Activated T-cell treated with anti-CD3 and anti-CD28 coated beads for 24 hours (primary cell): ENCODE results near the gene PGGHG.

Source experiments
- DNase-seq: peaks from one replicate; pipeline ENCODE4 v3.0.0-alpha.2; 2020; ENCODE audit warnings: low read depth

PGGHG gene

DNA sequence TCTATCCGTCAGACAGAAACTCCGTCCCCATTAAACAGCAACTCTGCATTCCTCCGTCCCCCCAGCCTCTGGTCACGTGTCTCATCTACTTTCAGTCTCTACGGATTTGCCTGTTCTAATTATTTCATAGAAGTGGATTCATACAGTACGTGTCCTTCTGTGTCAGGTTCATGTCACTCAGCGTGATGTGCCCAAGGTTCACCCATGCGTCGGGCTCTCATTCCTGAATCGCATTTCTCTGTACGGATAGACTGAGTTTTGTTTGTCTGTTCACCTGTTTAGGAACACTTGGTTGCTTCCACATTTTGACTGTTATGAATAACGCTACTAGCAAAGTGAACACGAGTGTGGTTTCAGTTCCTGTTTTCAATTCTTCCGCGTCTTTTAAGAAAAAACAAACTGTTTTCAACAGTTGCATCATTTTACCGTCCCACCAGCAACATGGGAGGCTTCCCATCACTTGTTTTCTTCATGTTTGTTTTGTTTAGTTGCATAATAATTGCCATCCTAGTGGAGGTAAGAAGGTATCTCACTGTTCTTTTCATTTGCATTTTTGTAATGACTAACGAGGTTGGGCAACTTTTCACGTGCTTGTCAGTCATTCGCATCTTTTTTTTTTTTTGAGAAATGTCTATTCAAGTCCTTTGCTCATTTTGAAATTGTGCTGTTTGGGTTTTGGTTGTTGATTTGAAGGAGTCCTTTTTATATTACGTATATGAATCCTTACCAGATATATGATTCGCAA is 19.6 kb upstream of the PGGHG start:
- DNase-seq, result no peak

DNA sequence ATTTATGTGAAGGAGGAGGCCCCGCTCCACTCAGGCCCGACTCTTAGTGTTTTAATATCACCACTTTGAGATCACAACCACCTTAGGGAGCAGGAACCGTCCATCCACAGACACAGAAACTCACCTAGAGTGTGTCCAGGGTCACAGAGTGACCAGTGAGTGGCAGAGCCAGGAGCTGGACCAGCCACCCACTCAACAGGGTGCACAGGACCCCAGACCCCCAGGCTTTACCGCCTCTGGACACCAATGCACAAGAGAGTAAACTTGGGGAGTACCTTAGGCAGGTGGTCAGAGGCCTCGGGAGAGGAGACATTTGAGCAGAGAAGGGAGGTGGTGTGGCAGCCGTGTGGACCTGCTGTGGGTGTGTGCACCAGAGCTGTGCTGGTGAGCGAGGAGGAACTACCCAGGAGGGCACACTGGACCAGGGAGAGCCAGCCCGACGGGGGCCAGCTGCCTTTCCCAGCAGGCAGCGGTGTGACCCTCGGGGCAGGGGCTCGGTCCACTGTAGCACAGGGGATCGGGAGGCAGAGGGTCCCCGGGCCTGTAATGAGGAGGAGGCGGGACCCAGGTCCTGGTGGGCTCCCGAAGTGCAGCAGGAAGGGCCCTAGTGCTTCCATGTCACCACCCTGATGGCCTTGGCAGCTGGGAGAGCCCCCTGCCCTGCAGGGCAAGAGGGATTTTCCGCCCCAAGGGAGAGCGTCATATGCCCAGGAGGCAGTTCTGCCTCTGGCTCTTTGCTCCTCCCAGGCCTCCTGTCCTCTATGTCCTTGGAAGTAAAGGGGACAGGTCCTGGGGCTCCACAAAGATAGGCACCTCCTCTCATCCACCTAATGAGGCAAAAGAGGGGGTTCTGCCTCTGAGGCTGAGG is 18.2 kb upstream of the PGGHG start:
- DNase-seq, result no peak

DNA sequence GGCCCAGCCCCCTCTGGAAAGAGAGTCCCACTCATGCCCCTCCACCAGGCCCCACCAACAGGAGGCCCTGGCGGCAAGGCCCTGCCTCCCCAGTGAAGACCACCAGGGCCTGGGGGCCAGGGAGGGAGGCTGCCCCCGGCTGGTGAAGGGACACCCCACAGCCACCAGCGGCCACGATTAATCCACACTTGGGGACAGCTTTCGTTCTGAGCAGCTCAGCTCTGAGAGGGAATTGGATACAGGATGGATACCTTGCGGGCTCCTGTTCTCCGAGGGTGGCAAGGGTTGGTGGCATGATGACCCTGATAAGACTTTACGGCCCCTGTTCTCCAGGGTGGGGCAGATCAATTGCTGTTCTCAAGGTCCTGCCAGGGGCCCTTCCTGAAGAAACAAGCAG is 17.6 kb upstream of the PGGHG start:
- DNase-seq, result no peak

DNA sequence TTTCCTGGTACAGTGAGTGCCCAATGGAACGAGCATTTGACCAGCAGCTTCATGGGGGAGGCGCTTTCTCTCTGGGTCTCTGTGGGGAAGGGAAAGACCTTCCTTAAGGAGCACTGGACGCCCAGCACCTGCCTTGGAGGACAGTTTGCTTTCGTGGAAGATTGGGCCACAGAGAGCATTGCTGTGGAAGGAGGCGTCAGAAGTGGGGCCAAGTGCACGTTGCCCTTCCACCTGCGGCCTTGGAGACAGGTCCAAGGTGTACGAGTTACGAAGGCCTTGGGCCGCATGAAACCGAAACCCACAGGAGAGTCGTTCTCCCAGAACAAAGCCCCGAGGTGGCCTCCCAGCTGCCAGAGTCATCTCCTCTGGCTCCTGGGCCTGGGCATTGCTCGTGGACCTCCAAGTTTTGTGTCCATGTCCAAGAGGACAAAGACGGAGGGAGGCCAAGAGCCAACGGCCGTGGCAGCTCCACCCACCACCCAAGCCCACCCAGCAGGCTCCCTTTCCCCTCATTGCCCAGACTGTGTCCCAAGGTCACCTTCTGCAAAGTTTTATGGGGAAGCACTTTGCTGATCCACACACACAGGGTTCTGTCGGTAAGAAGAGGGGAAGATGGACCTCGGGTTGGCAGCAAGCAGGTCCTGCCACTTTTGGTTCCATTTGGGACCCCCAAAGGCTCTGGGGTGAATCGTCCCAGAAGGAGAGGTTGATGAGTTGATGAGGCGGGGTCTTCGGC is 16.6 kb upstream of the PGGHG start:
- no peak for DNase-seq

DNA sequence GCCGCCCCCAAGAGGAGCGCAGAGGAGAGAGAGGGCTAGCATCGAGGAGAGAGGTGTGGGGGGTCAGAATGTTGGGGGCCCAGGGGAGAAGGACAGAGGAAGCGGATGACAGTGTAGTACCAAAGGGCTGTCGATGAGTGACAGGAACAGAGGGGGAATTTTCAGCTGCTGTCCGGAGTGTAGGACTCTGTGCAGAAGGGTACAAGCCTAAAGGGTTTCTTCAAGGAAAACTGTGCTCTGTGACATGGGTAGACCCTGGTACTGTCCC is 16.1 kb upstream of the PGGHG start:
- no peak for DNase-seq

DNA sequence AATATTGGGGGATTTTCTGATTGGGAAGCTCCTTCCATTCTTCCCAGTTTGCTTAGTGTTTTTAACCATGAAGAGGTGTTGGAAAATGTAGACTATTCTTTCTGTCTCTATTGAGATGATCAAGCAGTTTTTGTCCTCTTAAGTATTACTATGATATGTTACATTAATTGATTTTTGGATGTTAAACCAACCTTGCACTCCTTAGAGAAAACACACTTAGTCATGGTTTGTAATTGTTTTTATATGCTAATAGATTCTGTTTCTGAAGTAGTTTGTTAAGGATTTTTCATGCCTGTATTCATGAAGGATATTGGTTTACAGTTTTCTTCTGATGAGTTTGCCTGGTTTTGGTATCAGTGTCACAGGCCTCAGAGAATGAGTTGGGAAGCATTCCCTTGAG is 12.7 kb upstream of the PGGHG start:
- no peak for DNase-seq

DNA sequence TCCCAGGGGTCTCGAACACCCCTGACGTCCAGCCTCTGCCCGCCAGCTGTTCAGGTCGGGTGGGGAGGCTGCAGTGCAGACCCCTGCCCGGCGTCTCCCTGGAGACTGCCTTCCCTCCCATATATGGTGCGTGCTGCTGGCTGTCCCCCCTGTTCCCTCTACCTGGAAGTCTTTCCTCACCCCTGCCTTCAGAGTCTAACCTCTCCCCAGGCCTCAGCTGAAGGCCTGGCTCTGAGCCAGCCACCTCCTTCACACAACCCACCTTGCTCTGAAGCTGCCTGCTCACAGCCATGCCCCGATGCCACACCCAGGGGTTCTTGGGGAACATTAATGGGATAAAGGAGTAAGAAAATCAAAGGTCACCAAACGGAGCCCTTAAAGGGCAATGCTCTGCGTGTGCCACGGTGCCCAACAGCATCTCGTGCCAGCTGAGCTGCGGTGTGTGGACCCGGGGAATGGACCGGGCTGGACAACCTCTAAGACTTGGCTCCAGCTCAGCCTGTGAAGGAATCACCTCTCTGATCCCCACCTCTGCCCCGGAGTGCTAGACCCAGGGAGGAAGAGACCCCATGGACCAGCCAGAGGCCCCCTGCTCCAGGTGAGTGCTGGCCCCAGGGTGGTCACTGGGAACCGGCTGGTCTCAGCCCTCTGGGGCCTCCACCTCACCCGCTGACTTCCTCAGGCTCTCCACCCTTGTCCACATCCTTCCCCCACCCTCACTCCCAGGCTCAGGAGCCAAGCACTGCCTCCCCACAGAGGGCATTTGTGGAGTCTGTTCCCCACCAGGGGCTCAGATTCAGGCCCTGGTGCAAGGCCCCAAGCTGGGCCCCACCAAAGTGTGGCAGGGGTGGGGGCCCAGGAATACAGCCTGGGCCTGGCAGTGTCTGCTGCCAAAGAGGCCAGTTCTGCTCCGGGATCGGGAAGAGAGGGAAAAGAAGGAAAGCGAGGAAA is 10.7 kb upstream of the PGGHG start, which contains the start of gene NLRP6:
Gene NLRP6 (plus strand): TSS at position 407 of the 951 bp plus-strand sequence. CDS start 163 bp downstream, at position 570.
- DNase-seq, result no peak

DNA sequence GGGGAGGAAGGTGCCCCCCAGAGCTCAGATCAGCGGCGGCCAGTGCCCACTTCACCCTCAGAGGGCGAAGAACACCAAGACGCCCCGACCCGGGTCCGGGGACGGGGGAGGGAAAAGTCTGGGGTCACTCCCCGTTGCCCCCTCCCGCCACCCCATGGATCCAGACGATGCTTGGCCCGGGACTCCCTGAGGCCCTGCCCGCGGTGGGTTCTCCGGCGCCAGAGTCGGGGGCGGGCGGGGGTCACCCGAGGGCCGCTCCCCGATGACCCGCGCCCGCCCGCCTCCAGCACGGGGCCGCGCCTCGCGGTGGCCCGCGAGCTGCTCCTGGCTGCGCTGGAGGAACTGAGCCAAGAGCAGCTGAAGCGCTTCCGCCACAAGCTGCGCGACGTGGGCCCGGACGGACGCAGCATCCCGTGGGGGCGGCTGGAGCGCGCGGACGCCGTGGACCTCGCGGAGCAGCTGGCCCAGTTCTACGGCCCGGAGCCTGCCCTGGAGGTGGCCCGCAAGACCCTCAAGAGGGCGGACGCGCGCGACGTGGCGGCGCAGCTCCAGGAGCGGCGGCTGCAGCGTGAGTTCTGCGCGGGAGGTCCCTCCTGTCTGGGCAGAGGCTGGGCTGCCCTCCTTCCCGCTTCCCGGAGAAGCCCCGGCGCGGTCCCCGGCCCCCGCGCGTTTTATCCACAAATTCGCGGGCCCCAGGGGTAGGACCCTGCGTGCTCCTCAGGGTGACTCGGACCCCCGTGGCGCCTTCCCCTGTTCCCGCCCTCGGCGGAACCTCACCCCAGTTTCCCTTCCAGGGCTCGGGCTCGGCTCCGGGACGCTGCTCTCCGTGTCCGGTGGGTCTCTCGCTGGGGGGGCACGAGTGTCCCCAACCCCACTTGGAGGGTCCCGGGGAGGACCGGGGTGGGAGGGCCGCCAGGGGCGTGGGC is 9.6 kb upstream of the PGGHG start:
- no peak for DNase-seq

DNA sequence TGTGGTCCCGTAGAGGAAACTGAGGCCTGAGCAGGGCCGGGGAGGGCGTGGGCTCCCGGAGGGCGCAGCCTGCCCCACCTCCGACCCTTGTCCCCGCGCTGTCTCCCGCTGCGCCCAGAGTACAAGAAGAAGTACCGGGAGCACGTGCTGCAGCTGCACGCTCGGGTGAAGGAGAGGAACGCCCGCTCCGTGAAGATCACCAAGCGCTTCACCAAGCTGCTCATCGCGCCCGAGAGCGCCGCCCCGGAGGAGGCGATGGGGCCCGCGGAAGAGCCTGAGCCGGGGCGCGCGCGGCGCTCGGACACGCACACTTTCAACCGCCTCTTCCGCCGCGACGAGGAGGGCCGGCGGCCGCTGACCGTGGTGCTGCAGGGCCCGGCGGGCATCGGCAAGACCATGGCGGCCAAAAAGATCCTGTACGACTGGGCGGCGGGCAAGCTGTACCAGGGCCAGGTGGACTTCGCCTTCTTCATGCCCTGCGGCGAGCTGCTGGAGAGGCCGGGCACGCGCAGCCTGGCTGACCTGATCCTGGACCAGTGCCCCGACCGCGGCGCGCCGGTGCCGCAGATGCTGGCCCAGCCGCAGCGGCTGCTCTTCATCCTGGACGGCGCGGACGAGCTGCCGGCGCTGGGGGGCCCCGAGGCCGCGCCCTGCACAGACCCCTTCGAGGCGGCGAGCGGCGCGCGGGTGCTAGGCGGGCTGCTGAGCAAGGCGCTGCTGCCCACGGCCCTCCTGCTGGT is 8.8 kb upstream of the PGGHG start:
- no peak for DNase-seq

DNA sequence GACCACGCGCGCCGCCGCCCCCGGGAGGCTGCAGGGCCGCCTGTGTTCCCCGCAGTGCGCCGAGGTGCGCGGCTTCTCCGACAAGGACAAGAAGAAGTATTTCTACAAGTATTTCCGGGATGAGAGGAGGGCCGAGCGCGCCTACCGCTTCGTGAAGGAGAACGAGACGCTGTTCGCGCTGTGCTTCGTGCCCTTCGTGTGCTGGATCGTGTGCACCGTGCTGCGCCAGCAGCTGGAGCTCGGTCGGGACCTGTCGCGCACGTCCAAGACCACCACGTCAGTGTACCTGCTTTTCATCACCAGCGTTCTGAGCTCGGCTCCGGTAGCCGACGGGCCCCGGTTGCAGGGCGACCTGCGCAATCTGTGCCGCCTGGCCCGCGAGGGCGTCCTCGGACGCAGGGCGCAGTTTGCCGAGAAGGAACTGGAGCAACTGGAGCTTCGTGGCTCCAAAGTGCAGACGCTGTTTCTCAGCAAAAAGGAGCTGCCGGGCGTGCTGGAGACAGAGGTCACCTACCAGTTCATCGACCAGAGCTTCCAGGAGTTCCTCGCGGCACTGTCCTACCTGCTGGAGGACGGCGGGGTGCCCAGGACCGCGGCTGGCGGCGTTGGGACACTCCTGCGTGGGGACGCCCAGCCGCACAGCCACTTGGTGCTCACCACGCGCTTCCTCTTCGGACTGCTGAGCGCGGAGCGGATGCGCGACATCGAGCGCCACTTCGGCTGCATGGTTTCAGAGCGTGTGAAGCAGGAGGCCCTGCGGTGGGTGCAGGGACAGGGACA is 8.0 kb upstream of the PGGHG start:
- DNase-seq, result no peak

DNA sequence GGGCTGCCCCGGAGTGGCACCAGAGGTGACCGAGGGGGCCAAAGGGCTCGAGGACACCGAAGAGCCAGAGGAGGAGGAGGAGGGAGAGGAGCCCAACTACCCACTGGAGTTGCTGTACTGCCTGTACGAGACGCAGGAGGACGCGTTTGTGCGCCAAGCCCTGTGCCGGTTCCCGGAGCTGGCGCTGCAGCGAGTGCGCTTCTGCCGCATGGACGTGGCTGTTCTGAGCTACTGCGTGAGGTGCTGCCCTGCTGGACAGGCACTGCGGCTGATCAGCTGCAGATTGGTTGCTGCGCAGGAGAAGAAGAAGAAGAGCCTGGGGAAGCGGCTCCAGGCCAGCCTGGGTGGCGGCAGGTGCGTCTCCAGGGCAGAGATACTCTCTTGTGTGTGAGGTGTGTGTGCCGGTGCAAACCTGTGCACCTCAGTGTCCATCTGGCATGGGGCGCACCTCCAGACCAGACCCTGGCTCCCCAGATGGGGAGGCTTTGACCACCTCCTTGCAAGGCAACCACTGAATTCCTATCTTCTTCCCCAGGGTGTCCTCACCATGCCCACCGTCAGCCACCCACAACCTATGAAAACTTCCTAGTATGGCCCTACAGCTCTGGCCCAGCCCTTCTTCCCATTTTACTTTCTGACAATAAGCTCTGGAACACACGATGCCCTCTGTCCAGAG is 7.3 kb upstream of the PGGHG start:
- DNase-seq, result no peak

DNA sequence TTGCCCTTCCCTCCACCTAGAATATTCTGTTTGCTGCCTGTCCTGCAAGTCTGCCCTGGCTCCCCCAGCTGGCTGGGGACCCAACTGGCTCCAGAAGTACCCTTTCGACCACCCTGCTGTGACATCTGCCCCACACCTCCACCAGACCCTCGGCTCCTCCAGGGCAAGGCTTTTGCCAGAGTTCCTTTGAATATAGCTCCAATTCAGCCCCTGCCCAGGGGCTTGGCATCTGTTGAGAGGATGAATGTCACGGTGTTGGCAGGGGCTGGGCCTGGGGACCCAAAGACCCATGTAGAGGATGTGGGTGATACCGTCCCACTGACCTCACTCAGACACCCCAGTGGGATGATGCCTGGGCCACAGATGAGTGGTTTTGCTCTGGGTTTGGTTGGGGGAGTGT is 6.8 kb upstream of the PGGHG start:
- no peak for DNase-seq

DNA sequence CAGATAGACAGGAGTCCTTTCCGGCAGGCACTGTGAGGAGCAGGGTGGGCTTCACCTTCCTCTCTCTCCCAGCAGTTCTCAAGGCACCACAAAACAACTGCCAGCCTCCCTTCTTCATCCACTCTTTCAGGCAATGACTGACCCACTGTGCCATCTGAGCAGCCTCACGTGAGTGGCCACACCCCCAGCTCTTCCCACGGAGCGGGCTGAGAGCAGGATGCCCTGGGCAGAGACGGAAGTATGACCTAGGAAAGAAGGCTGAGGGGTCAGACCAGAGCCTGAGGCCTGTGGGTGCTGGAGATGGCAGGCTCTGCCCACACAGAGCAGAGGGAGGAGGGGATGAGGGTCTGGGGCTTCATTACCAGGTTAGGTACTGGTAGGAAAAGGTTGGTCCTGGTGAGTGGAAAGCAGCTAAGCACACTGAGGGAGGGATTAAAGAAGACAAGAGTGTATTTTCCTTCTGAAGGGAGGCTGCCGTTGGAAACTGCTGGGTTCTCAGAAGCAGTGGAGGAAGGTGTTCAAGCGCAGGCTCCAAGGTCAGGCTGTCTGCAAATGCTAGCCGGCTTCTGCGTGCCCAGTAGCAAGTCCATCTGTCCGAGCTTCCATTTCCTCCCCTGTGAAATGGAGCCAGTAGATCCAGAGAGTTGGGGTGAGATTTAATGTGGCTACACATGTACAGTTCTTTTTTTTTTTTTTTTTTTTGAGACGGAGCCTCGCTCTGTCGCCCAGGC is 6.1 kb upstream of the PGGHG start:
- DNase-seq, result no peak

DNA sequence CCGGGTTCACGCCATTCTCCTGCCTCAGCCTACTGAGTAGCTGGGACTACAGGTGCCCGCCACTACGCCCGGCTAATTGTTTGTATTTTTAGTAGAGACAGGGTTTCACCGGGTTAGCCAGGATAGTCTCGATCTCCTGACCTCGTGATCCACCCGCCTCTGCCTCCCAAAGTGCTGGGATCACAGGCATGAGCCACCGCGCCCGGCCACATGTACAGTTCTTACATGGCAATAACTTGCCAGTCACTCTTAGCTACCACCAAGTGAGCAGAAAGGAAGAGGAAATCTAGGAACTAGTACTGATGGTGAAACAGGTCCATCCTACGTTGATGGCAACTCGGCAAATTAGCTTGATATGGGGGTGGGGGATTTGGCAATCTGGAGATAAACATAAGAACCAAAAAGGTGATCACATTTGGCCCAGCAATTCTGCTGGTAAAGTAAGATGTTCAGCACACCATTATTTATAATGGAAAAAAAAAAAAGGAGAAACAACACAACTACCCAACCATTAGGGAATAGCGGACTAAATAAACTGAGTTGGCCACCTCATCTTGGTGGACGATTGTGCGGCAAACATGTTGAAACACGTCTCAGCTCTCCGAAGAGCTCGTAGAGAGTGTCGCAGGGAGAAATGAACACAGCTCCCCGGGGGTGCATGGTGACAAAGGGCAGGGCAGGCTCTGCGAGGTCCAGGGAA is 5.4 kb upstream of the PGGHG start:
- DNase-seq, result no peak

DNA sequence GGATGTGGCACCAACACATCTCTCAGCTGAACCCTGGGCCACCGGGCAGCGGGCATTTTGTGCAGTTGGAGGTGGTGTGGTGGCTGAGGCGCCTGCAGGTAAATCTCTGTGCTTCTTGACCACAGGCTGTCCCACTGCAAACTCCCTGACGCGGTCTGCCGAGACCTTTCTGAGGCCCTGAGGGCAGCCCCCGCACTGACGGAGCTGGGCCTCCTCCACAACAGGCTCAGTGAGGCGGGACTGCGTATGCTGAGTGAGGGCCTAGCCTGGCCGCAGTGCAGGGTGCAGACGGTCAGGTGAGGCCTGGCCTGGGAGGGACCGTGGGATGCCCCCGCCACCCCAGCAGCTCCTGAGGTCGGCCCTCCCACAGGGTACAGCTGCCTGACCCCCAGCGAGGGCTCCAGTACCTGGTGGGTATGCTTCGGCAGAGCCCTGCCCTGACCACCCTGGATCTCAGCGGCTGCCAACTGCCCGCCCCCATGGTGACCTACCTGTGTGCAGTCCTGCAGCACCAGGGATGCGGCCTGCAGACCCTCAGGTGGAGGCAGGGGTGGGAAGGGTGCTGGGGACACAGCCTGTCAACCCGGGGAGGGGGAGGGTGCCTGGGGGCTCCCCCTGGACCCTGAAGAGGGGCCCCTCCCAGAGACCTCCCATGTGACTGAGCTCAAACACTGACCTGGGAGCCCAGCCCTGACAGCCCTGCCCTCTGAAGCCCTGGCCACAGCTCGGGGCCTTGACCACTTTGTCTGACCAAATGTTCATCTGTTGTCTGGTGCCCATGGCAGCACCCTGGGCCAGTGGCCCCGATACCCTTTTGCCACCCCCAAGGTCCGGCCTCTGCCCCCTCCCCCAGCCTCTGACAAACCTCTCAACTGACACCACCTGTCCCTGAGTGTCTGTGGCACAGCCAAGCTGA is 4.6 kb upstream of the PGGHG start:
- DNase-seq, result no peak
